ENCODE data around the gene RAD51AP2.
A peak's percentile ranks its signal among the peaks of the same experiment; 100 is the strongest.
"Not testable (repeated sequence)": the region's sequence is repeated elsewhere in the genome, so short reads cannot be mapped to it uniquely, and the experiment has no call there.

The RAD51AP2 gene

DNA sequence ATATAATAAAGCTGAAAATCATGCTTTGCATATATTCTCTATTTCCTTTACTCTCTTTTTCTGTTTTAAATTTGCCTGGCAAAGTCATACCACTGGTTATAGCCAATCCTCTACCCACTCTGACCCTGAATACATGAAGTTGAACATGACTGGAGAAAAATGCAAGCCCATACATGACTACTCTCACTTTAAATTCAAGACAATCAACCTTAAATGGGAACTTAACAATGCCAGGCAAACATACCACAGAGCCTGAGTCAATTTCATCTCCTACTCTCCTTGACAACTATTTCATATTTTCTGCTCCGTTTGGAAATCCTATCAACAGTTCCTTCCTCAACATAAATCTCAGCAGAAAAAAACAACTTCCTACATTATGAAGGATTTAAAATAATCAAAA is 22.6 kb downstream of the RAD51AP2 start:
- Histone ChIP-seq H4K91ac (ENCODE audit: low read length) (no peak overlapping the region), H3K27me3 (ENCODE audit: control insufficient read depth in 1 of 2, insufficient read depth in 1 of 2, low read length in 2 of 2) (no peaks in the 10 kb centered on the region), H3K23ac (ENCODE audit: low read length in 2 of 2) (no peak overlapping the region), H2BK12ac (ENCODE audit: low read length in 2 of 2) (no peak overlapping the region), H3K27ac (ENCODE audit: low read length, poor library complexity, severe bottlenecking) (no peak overlapping the region), H2BK120ac (ENCODE audit: low read depth, low read length) (no peak overlapping the region), H3K36me3 (ENCODE audit: control insufficient read depth in 1 of 2, insufficient read depth in 2 of 2, low read depth in 1 of 2, low read length in 2 of 2) (no peaks in the 10 kb centered on the region), H3K18ac (ENCODE audit: low read depth in 1 of 2, low read length in 2 of 2) (no peak overlapping the region), H3K14ac (ENCODE audit: low read length in 2 of 2) (no peak overlapping the region), H2BK5ac (ENCODE audit: low read depth, low read length, poor library complexity, severe bottlenecking) (peak overlapping the region; percentile 12), H3K4ac (ENCODE audit: low read depth in 1 of 2, low read length in 2 of 2) (no peak overlapping the region), H2AFZ (ENCODE audit: low read depth, low read length) (no peak overlapping the region), H3K4me2 (ENCODE audit: low read length, poor library complexity, severe bottlenecking) (no peak overlapping the region), H3K79me1 (replicated peaks; ENCODE audit: low read length, poor library complexity, severe bottlenecking) (no peaks in the 10 kb centered on the region), H2AK5ac (ENCODE audit: low read length, severe bottlenecking) (no peak overlapping the region), H3K4me1 (ENCODE audit: control insufficient read depth, insufficient read depth, low read depth, low read length) (no peaks in the 10 kb centered on the region), H3K4me3 (ENCODE audit: insufficient read depth in 1 of 2, low read depth in 1 of 2, low read length in 2 of 2) (no peak overlapping the region), H3K9ac (ENCODE audit: low read length) (no peak overlapping the region), H4K8ac (ENCODE audit: low read length) (no peak overlapping the region), H2BK15ac (ENCODE audit: low read depth, poor library complexity, severe bottlenecking) (no peak overlapping the region), H3K9me3 (ENCODE audit: control insufficient read depth, low read length) (no peaks in the 10 kb centered on the region)
- 83% methylated on average over 1 of the region's 1 CpG for WGBS
- DNase-seq: no peak

DNA sequence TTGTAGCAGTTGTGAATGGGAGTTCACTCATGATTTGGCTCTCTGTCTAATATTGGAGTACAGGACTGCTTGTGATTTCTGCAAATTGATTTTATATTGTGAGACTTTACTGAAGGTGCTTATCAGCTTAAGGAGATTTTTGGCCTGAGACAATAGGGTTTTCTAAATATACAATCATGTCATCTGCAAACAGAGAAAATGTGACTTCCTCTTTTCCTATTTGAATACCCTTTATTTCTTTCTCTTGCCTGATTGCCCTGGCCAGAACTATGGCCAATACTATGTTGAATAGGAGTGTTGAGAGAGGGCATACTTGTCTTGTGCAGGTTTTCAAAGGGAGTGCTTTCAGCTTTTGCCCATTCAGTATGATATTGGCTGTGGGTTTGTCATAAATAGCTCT is 28.1 kb downstream of the RAD51AP2 start:
- not testable (repeated sequence) for H3K79me1 ChIP-seq (replicated peaks; ENCODE audit: low read length, poor library complexity, severe bottlenecking); H2BK120ac ChIP-seq (ENCODE audit: low read depth, low read length); H3K4me2 ChIP-seq (ENCODE audit: low read length, poor library complexity, severe bottlenecking); H3K9ac ChIP-seq (ENCODE audit: low read length); H3K23ac ChIP-seq (ENCODE audit: low read length in 2 of 2); H3K4me3 ChIP-seq (ENCODE audit: insufficient read depth in 1 of 2, low read depth in 1 of 2, low read length in 2 of 2); H3K18ac ChIP-seq (ENCODE audit: low read depth in 1 of 2, low read length in 2 of 2); H4K8ac ChIP-seq (ENCODE audit: low read length); H3K36me3 ChIP-seq (ENCODE audit: control insufficient read depth in 1 of 2, insufficient read depth in 2 of 2, low read depth in 1 of 2, low read length in 2 of 2); H3K9me3 ChIP-seq (ENCODE audit: control insufficient read depth, low read length); H2AFZ ChIP-seq (ENCODE audit: low read depth, low read length); H2BK5ac ChIP-seq (ENCODE audit: low read depth, low read length, poor library complexity, severe bottlenecking); H2BK12ac ChIP-seq (ENCODE audit: low read length in 2 of 2); H3K14ac ChIP-seq (ENCODE audit: low read length in 2 of 2); H3K27me3 ChIP-seq (ENCODE audit: control insufficient read depth in 1 of 2, insufficient read depth in 1 of 2, low read length in 2 of 2); H2AK5ac ChIP-seq (ENCODE audit: low read length, severe bottlenecking); H2BK15ac ChIP-seq (ENCODE audit: low read depth, poor library complexity, severe bottlenecking); H3K4ac ChIP-seq (ENCODE audit: low read depth in 1 of 2, low read length in 2 of 2); H3K4me1 ChIP-seq (ENCODE audit: control insufficient read depth, insufficient read depth, low read depth, low read length); DNase-seq; H3K27ac ChIP-seq (ENCODE audit: low read length, poor library complexity, severe bottlenecking); H4K91ac ChIP-seq (ENCODE audit: low read length)

DNA sequence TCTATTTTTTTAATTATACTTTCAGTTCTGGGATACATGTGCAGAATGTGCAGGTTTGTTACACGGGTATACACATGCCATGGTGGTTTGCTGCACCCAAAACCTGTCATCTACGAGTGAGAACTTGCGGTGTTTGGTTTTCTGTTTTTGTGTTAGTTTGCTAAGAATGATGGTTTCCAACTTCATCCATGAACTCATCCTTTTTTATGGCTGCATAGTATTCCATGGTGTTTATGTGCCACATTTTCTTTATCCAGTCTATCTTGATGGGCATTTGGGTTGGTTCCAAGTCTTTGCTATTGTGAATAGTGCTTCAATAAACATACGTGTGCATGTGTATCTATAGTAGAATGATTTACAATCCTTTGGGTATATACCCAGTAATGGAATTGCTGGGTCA is 29.6 kb downstream of the RAD51AP2 start:
- H3K79me1 ChIP-seq (replicated peaks; ENCODE audit: low read length, poor library complexity, severe bottlenecking); H3K4ac ChIP-seq (ENCODE audit: low read depth in 1 of 2, low read length in 2 of 2); H2BK120ac ChIP-seq (ENCODE audit: low read depth, low read length); H2BK12ac ChIP-seq (ENCODE audit: low read length in 2 of 2); H3K23ac ChIP-seq (ENCODE audit: low read length in 2 of 2); H3K27ac ChIP-seq (ENCODE audit: low read length, poor library complexity, severe bottlenecking); H3K4me2 ChIP-seq (ENCODE audit: low read length, poor library complexity, severe bottlenecking); H3K4me1 ChIP-seq (ENCODE audit: control insufficient read depth, insufficient read depth, low read depth, low read length); DNase-seq; H3K18ac ChIP-seq (ENCODE audit: low read depth in 1 of 2, low read length in 2 of 2); H4K91ac ChIP-seq (ENCODE audit: low read length); H2AFZ ChIP-seq (ENCODE audit: low read depth, low read length); H3K9me3 ChIP-seq (ENCODE audit: control insufficient read depth, low read length); H2AK5ac ChIP-seq (ENCODE audit: low read length, severe bottlenecking); H3K36me3 ChIP-seq (ENCODE audit: control insufficient read depth in 1 of 2, insufficient read depth in 2 of 2, low read depth in 1 of 2, low read length in 2 of 2); H3K27me3 ChIP-seq (ENCODE audit: control insufficient read depth in 1 of 2, insufficient read depth in 1 of 2, low read length in 2 of 2); H2BK5ac ChIP-seq (ENCODE audit: low read depth, low read length, poor library complexity, severe bottlenecking); H3K9ac ChIP-seq (ENCODE audit: low read length); H3K14ac ChIP-seq (ENCODE audit: low read length in 2 of 2); H3K4me3 ChIP-seq (ENCODE audit: insufficient read depth in 1 of 2, low read depth in 1 of 2, low read length in 2 of 2); H4K8ac ChIP-seq (ENCODE audit: low read length); H2BK15ac ChIP-seq (ENCODE audit: low read depth, poor library complexity, severe bottlenecking): not testable (repeated sequence)
- WGBS: 87% methylated on average over 2 of the region's 4 CpGs

DNA sequence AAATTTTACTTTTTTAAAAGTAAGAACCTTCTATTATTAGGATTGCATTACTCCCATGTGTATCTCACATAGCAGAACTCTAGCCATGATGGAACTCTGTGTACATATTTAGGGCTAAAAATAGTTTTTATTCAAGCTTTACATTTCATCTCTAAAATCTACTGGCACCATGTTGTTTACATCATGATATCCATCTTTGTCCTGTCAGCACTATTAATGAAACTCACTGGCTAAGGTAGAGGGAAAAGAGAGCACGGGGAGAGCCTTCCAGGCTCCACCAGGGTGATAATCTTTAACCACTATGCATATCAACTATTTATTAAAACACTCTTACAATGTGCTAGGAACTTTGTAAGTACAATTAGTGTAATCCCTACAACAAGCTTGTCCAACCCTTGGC is 34.7 kb downstream of the RAD51AP2 start:
- Histone ChIP-seq H3K4me3 (ENCODE audit: insufficient read depth in 1 of 2, low read depth in 1 of 2, low read length in 2 of 2) (no peak overlapping the region), H2AFZ (ENCODE audit: low read depth, low read length) (no peak overlapping the region), H3K14ac (ENCODE audit: low read length in 2 of 2) (no peak overlapping the region), H4K91ac (ENCODE audit: low read length) (no peak overlapping the region), H3K9me3 (ENCODE audit: control insufficient read depth, low read length) (no peaks in the 10 kb centered on the region), H3K23ac (ENCODE audit: low read length in 2 of 2) (no peak overlapping the region), H3K9ac (ENCODE audit: low read length) (no peak overlapping the region), H2BK15ac (ENCODE audit: low read depth, poor library complexity, severe bottlenecking) (no peak overlapping the region), H3K4me2 (ENCODE audit: low read length, poor library complexity, severe bottlenecking) (no peak overlapping the region), H3K27ac (ENCODE audit: low read length, poor library complexity, severe bottlenecking) (no peak overlapping the region), H3K4ac (ENCODE audit: low read depth in 1 of 2, low read length in 2 of 2) (no peak overlapping the region), H2BK120ac (ENCODE audit: low read depth, low read length) (no peak overlapping the region), H3K79me1 (replicated peaks; ENCODE audit: low read length, poor library complexity, severe bottlenecking) (no peaks in the 10 kb centered on the region), H3K18ac (ENCODE audit: low read depth in 1 of 2, low read length in 2 of 2) (no peak overlapping the region), H3K36me3 (ENCODE audit: control insufficient read depth in 1 of 2, insufficient read depth in 2 of 2, low read depth in 1 of 2, low read length in 2 of 2) (no peaks in the 10 kb centered on the region), H4K8ac (ENCODE audit: low read length) (no peak overlapping the region), H2BK5ac (ENCODE audit: low read depth, low read length, poor library complexity, severe bottlenecking) (no peak overlapping the region), H2BK12ac (ENCODE audit: low read length in 2 of 2) (no peak overlapping the region), H3K4me1 (ENCODE audit: control insufficient read depth, insufficient read depth, low read depth, low read length) (no peaks in the 10 kb centered on the region), H2AK5ac (ENCODE audit: low read length, severe bottlenecking) (no peak overlapping the region), H3K27me3 (ENCODE audit: control insufficient read depth in 1 of 2, insufficient read depth in 1 of 2, low read length in 2 of 2) (no peaks in the 10 kb centered on the region)
- WGBS: no CpG with 5 or more reads among the region's 1 CpG
- no peak for DNase-seq

Measured in mesenchymal stem cell (in vitro differentiated cells and primary cell).